ENCODE data around the gene TPCN2. TPM values are rescaled to one million over a fixed set of nuclear protein-coding genes. Genes with fewer than 3 reads are reported as not detected.
"Not testable (repeated sequence)": the region's sequence is repeated elsewhere in the genome, so short reads cannot be mapped to it uniquely, and the experiment has no call there.

The TPCN2 gene
- total RNA-seq, 1 experiment from 2014 or later = 3.2 TPM

GRCh38 chr11:69075421-69076128, 26.8 kb downstream of the TPCN2 start:
- DNase-seq (ENCODE audit: low read depth) = peak; percentile 98

- peak; percentile 80 for DNase-seq (ENCODE audit: low read depth)
These were observed 27.5 kb downstream of the TPCN2 start for GRCh38 chr11:69076129-69076791.

- DNase-seq (ENCODE audit: low read depth) = not testable (repeated sequence)
These were observed 28.2 kb downstream of the TPCN2 start for GRCh38 chr11:69076977-69077376.

- no peak for DNase-seq (ENCODE audit: low read depth)
These were observed 29.8 kb downstream of the TPCN2 start for GRCh38 chr11:69078508-69078907.

- no peak for DNase-seq (ENCODE audit: low read depth)
These were observed 30.3 kb downstream of the TPCN2 start for GRCh38 chr11:69078930-69079605.

- DNase-seq (ENCODE audit: low read depth) = no peak
These were observed 31.0 kb downstream of the TPCN2 start for GRCh38 chr11:69079661-69080256.

GRCh38 chr11:69080257-69080995, 31.7 kb downstream of the TPCN2 start:
- peak; percentile 80 for DNase-seq (ENCODE audit: low read depth)

GRCh38 chr11:69081180-69081579, 32.4 kb downstream of the TPCN2 start:
- no peak for DNase-seq (ENCODE audit: low read depth)

- DNase-seq (ENCODE audit: low read depth) = no peak
These were observed 35.0 kb downstream of the TPCN2 start for GRCh38 chr11:69083531-69084247.

- no peak for DNase-seq (ENCODE audit: low read depth)
These were observed 35.6 kb downstream of the TPCN2 start for GRCh38 chr11:69084371-69084770.

- no peak for DNase-seq (ENCODE audit: low read depth)
These were observed 36.9 kb downstream of the TPCN2 start for GRCh38 chr11:69085490-69086095.

- no peak for DNase-seq (ENCODE audit: low read depth)
These were observed 37.7 kb downstream of the TPCN2 start for GRCh38 chr11:69086152-69087132.

- DNase-seq (ENCODE audit: low read depth) = no peak
These were observed 38.4 kb downstream of the TPCN2 start for GRCh38 chr11:69087133-69087524.

GRCh38 chr11:69087811-69088210, 39.1 kb downstream of the TPCN2 start:
- no peak for DNase-seq (ENCODE audit: low read depth)

GRCh38 chr11:69088676-69089146, 40.0 kb downstream of the TPCN2 start:
- DNase-seq (ENCODE audit: low read depth) = peak; percentile 62

GRCh38 chr11:69089258-69089657, 40.5 kb downstream of the TPCN2 start:
- peak; percentile 84 for DNase-seq (ENCODE audit: low read depth)

GRCh38 chr11:69091638-69092165, 43.0 kb downstream of the TPCN2 start:
- DNase-seq (ENCODE audit: low read depth) = no peak

GRCh38 chr11:69092263-69092662, 43.5 kb downstream of the TPCN2 start:
- DNase-seq (ENCODE audit: low read depth) = no peak

- no peak for DNase-seq (ENCODE audit: low read depth)
These were observed 44.4 kb downstream of the TPCN2 start for GRCh38 chr11:69093106-69093505.

Measured in RPMI7951 (cell line).